RWPE2 (cell line): Measurements from ENCODE around the gene ITM2C.

Experiments used
- ATAC-seq: fragments of 200-7000 bp; cut with Tn5 transposase; 3 replicates; pipeline ENCODE4 v1.9.1; 2021; ENCODE audit warnings: low read depth
- DNase-seq: peaks from one replicate; pipeline ENCODE4 v3.0.0-alpha.2; 2020; ENCODE audit warnings: low spot score
- H3K27ac ChIP-seq: fragments of 450-650 bp; 2 replicates; pipeline ENCODE4 v1.5.1; 2017; ENCODE audit warnings: mild to moderate bottlenecking; ENCODE audit not compliant: poor library complexity, severe bottlenecking
- H3K27me3 ChIP-seq: fragments of 250-450 bp; sonication (Bioruptor Pico); 2 replicates; pipeline ENCODE4 v1.5.1; 2021; ENCODE audit warnings: mild to moderate bottlenecking, moderate library complexity; ENCODE audit not compliant: insufficient read depth, poor library complexity, severe bottlenecking
- H3K36me3 ChIP-seq: fragments of 250-450 bp; sonication (Bioruptor Pico); 2 replicates; pipeline ENCODE4 v1.5.1; 2020; ENCODE audit warnings: low read depth, mild to moderate bottlenecking, moderate library complexity
- H3K4me1 ChIP-seq: fragments of 250-450 bp; sonication (Bioruptor Pico); 2 replicates; pipeline ENCODE4 v1.5.1; 2021; ENCODE audit warnings: mild to moderate bottlenecking, moderate library complexity; ENCODE audit not compliant: insufficient read depth, poor library complexity, severe bottlenecking
- H3K4me3 ChIP-seq: fragments of 250-450 bp; sonication (Bioruptor Pico); 2 replicates; pipeline ENCODE4 v1.5.1; 2021; ENCODE audit warnings: mild to moderate bottlenecking, moderate library complexity; ENCODE audit not compliant: severe bottlenecking
- H3K9me3 ChIP-seq: fragments of 250-450 bp; sonication (Bioruptor Pico); 2 replicates; pipeline ENCODE4 v1.5.1; 2021; ENCODE audit warnings: mild to moderate bottlenecking, moderate library complexity; ENCODE audit not compliant: severe bottlenecking
- CTCF ChIP-seq: fragments of 450-650 bp; IDR thresholded peaks from one replicate; pipeline ENCODE4 v1.5.1; 2017; ENCODE audit warnings: mild to moderate bottlenecking, moderate library complexity; ENCODE audit not compliant: poor library complexity, severe bottlenecking

ITM2C gene

GRCh38 chr2:230872968-230873660, 8.4 kb downstream of the ITM2C start:
- Histone ChIP-seq H3K4me1 (no peaks in the 10 kb centered on the region), H3K36me3 (no peaks in the 10 kb centered on the region; the same call in 1 of the 2 replicates), H3K27me3 (no peaks in the 10 kb centered on the region), H3K27ac (no peak overlapping the region), H3K4me3 (no peak overlapping the region), H3K9me3 (no peaks in the 10 kb centered on the region)
- no peak for DNase-seq
- TF ChIP-seq CTCF = no peak
- no peak for ATAC-seq

- DNase-seq (no peak), ATAC-seq (no peak)
- TF ChIP-seq CTCF = no peak
- H3K27me3 ChIP-seq = no peaks in the 10 kb centered on the region
- H3K27ac ChIP-seq = no peak overlapping the region
- no peaks in the 10 kb centered on the region; the same call in 1 of the 2 replicates for H3K36me3 ChIP-seq
- H3K4me1 ChIP-seq = no peaks in the 10 kb centered on the region
- no peaks in the 10 kb centered on the region for H3K9me3 ChIP-seq
- H3K4me3 ChIP-seq = no peak overlapping the region
Observed at GRCh38 chr2:230873661-230874401, 9.1 kb downstream of the ITM2C start.

DNA sequence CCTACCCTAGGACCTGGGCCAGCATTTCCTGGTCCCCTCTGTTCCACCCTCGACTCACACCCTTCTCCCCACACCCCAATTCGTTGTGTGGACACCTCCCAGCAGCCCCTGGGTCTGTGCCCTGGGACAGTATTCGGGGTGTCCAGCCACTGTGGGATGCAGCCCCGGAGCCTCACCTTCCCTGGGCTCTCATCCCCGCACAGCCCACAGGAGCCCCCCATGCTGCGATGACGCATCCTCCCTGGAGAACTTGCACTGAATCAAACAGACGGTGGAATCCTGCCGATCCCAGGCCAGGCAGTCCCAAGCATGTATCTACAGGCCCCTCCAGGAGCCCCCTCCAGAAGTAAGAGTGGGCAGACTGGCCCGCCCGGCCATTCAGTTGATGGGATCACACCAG, 9.7 kb downstream of the ITM2C start:
- DNase-seq (no peak), ATAC-seq (no peak)
- Histone ChIP-seq H3K4me1 (no peaks in the 10 kb centered on the region), H3K9me3 (no peaks in the 10 kb centered on the region), H3K4me3 (no peak overlapping the region), H3K27me3 (no peaks in the 10 kb centered on the region), H3K36me3 (no peaks in the 10 kb centered on the region; the same call in 1 of the 2 replicates), H3K27ac (no peak overlapping the region)
- no peak for TF ChIP-seq CTCF

DNA sequence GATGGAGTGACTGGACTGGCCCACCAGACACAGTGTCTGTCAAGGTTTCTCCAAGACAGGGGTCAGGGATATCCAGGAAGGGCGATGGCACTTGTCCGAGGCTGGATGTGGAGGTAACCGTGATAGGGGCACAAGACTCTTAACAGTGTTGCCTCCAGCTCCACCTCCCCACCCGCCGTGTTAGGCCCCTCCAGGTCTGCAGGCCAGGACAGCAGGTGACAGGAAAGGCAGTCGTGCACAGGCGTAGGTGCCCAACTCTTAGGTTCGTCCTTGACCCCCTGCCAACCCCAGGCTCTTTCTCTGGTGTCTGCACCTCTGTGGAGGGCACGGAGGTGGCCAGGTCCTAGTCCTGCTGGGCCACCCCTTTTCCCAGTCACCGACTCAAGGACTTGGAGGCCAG, 10.1 kb downstream of the ITM2C start:
- Histone ChIP-seq H3K27me3 (no peaks in the 10 kb centered on the region), H3K36me3 (no peaks in the 10 kb centered on the region; the same call in 1 of the 2 replicates), H3K9me3 (no peaks in the 10 kb centered on the region), H3K4me1 (no peaks in the 10 kb centered on the region), H3K4me3 (no peak overlapping the region), H3K27ac (no peak overlapping the region)
- TF ChIP-seq CTCF = no peak
- ATAC-seq = no peak
- DNase-seq = no peak
